HEK293T (cell line): Measurements from ENCODE around the gene TERF2IP.
A peak's percentile ranks its signal among the peaks of the same experiment; 100 is the strongest.

Experiments
- CTCF ChIA-PET: fragments of 350-600 bp; formaldehyde crosslinking; extraction: SDS; loops from one replicate; lab custom pipeline; 2021; ENCODE audit warnings: antibody characterized with exemption, inconsistent platforms; lab: Yijun Ruan, JAX
- POLR2A ChIA-PET: fragments of 350-600 bp; formaldehyde crosslinking; extraction: SDS; loops from one replicate; lab custom pipeline; 2020; ENCODE audit warnings: antibody characterized with exemption, inconsistent platforms; lab: Yijun Ruan, JAX
- DNase-seq: peaks from one replicate; pipeline ENCODE4 v3.0.0; 2012; ENCODE audit warnings: mixed read lengths; ENCODE audit errors: extremely low spot score
- ARNT ChIP-seq: fragments of 450-650 bp; IDR thresholded peaks from 2 replicates; pipeline ENCODE4 v1.6.1; 2017; ENCODE audit warnings: mild to moderate bottlenecking
- BHLHE40 ChIP-seq: fragments of 450-650 bp; IDR thresholded peaks from 2 replicates; pipeline ENCODE4 v1.6.1; 2016; ENCODE audit warnings: mild to moderate bottlenecking, moderate library complexity, borderline replicate concordance
- CTBP1 ChIP-seq: fragments of 450-650 bp; IDR thresholded peaks from 2 replicates; pipeline ENCODE4 v1.6.1; 2016; ENCODE audit warnings: borderline replicate concordance
- ELF4 ChIP-seq: fragments of 450-650 bp; IDR thresholded peaks from 2 replicates; pipeline ENCODE4 v1.6.1; 2017; ENCODE audit warnings: antibody characterized with exemption
- FOXA1 ChIP-seq: fragments of 450-650 bp; IDR thresholded peaks from 2 replicates; pipeline ENCODE4 v1.6.1; 2016; ENCODE audit warnings: mild to moderate bottlenecking
- FOXK2 ChIP-seq: fragments of 450-650 bp; IDR thresholded peaks from 2 replicates; pipeline ENCODE4 v1.6.1; 2016; ENCODE audit warnings: mild to moderate bottlenecking
- FOXM1 ChIP-seq: fragments of 450-650 bp; IDR thresholded peaks from 2 replicates; pipeline ENCODE4 v1.6.1; 2017; ENCODE audit warnings: mild to moderate bottlenecking, borderline replicate concordance
- HDGF ChIP-seq: fragments of 450-650 bp; IDR thresholded peaks from 2 replicates; pipeline ENCODE4 v1.6.1; 2017; ENCODE audit warnings: antibody characterized with exemption, borderline replicate concordance
- L3MBTL2 ChIP-seq: fragments of 450-650 bp; conservative IDR thresholded peaks from 2 replicates; pipeline ENCODE4 v1.6.1; 2016; ENCODE audit warnings: mild to moderate bottlenecking
- LEF1 ChIP-seq: fragments of 450-650 bp; IDR thresholded peaks from 2 replicates; pipeline ENCODE4 v1.6.1; 2017; ENCODE audit warnings: mild to moderate bottlenecking, borderline replicate concordance
- NFRKB ChIP-seq: fragments of 450-650 bp; IDR thresholded peaks from 2 replicates; pipeline ENCODE4 v1.6.1; 2016; ENCODE audit warnings: mild to moderate bottlenecking, moderate library complexity
- SP1 ChIP-seq: fragments of 450-650 bp; IDR thresholded peaks from 2 replicates; pipeline ENCODE4 v1.6.1; 2017
- SUZ12 ChIP-seq: fragments of 450-650 bp; IDR thresholded peaks from 2 replicates; pipeline ENCODE4 v1.6.1; 2016; ENCODE audit warnings: mild to moderate bottlenecking
- TARDBP ChIP-seq: fragments of 450-650 bp; IDR thresholded peaks from 2 replicates; pipeline ENCODE4 v1.6.1; 2016
- ZNF384 ChIP-seq: fragments of 450-650 bp; IDR thresholded peaks from 2 replicates; pipeline ENCODE4 v1.6.1; 2016
- TF ChIP-seq, protein P1 (sequence below): fragments of 450-650 bp; IDR thresholded peaks from 2 replicates; pipeline ENCODE4 v1.6.1; 2016

The TERF2IP gene

DNA sequence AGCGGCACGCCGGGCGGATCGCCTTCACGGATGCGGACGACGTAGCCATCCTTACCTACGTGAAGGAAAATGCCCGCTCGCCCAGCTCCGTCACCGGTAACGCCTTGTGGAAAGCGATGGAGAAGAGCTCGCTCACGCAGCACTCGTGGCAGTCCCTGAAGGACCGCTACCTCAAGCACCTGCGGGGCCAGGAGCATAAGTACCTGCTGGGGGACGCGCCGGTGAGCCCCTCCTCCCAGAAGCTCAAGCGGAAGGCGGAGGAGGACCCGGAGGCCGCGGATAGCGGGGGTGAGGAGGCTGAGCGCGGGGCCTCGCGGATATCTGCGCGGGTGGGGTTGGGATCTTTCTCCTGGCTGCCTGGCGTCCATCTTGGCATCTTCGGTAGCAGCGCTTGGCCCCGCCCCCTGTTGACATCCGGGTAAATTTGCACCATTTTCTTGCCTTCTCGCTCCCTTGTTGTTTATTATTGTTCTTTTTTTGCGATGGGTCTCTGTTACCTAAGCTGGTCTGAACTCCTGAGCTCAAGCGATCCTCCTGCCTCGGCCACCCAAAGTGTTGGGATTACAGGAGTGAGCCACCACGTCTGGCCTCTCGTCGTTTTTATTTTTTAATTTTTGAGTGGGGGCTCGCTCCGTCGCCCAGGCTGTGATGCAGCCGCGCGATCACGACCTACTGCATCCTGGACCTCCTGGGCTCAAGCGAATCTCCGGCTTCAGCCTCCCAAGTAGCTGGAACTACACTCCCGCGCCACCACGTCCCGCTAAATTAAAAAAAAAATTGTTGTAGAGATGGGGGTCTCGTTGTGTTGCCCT, 898 bp downstream of the TERF2IP start:
- no peak for TF ChIP-seq ELF4
- peak; percentile 91 for TF ChIP-seq FOXK2
- POLR2A ChIA-PET = interaction anchor here (1.0 to 3.0 kb wide), 26 partner anchors 8 to 398 kb away, joined by 3 to 32 read pairs (median 4); partner anchors contain the start of genes ADAT1, CFDP1, CHST6 and GABARAPL2
- DNase-seq = peak; percentile 74
- CTCF ChIA-PET = interaction anchor here (0.6 to 0.7 kb wide), 2 partner anchors 26 to 151 kb away, joined by 3 read pairs; partner anchors contain the start of gene ADAT1

DNA sequence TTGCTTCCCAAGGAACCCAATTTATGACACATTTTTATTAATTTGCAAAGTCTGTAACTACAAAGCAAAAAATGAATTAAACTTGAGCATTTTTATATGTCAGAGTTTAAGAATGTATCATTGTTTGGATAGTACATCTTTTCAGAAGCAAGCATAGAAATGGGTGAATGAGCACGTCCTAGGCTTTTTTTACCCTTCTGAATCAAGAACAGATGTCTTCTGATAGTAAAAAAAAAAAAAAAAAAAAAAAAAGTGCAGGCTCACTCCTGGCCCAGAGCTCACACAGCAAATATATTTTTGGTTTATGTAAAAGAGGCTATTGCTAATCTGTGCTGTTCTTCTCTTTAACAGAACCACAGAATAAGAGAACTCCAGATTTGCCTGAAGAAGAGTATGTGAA, 6.3 kb downstream of the TERF2IP start:
- ChIA-PET CTCF (interaction anchor here (0.7 kb wide), 1 partner anchor 288 kb away, joined by 5 read pairs; no protein-coding TSS in a partner anchor), POLR2A (no interaction called here)
- no peak for DNase-seq
- no peak for TF ChIP-seq ZNF384
- TF ChIP-seq LEF1 = no peak
- no peak for TF ChIP-seq CTBP1
- TF ChIP-seq SUZ12 = no peak
- no peak for TF ChIP-seq FOXM1
- no peak for TF ChIP-seq FOXK2
- no peak for TF ChIP-seq TARDBP
- TF ChIP-seq, protein P1, sequence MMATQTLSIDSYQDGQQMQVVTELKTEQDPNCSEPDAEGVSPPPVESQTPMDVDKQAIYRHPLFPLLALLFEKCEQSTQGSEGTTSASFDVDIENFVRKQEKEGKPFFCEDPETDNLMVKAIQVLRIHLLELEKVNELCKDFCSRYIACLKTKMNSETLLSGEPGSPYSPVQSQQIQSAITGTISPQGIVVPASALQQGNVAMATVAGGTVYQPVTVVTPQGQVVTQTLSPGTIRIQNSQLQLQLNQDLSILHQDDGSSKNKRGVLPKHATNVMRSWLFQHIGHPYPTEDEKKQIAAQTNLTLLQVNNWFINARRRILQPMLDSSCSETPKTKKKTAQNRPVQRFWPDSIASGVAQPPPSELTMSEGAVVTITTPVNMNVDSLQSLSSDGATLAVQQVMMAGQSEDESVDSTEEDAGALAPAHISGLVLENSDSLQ = no peak

DNA sequence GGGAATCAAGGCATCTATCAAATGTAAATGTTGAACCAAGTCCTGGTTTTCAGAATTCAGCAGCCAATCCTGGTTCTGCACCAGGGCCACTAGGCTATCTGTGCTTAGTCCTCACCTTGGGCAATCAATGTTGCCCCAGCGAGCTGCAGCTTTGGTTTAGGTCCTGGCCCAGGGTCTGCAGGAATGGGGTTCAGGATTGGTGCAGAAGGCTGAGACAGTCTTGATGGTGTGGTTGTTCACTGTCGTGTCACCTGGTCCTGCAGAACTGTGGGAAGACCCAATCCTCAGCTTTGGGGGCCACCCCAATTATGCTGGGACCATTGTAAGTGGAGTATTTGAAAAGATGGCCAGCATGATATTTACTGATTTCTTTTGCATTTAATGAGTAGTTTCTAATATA, 10.6 kb downstream of the TERF2IP start:
- no peak for DNase-seq
- TF ChIP-seq SUZ12 (no peak), FOXM1 (no peak), BHLHE40 (no peak)
- ChIA-PET POLR2A (interaction anchor here (1.6 kb wide), 1 partner anchor 10 kb away, joined by 7 read pairs; the partner anchor contains the start of genes KARS1 and TERF2IP), CTCF (no interaction called here)

DNA sequence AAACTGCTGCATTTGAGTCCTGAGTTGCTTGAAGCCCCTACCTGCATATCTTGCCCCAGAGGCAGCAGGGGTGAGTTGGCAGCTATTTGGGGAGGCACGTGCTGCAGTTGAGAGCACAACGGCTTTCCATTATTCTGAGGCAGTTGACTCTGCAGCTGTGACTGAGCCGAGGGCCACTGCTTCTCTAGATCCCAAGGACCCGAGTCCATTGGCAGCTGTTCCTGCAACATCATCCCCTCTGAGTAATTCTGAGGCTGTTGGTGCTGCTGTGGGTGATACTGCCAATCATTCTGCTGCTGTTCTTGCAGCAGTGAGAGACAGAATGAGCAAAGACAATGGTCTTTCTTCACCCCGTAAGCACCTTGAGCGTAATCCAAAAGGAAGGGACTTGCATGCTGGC, 12.7 kb downstream of the TERF2IP start:
- POLR2A ChIA-PET = no interaction called here
- CTCF ChIA-PET = interaction anchor here (1.2 kb wide), 1 partner anchor 103 kb away, joined by 3 read pairs; no protein-coding TSS in a partner anchor
- no peak for DNase-seq
- no peak for TF ChIP-seq FOXM1
- TF ChIP-seq FOXA1 = no peak
- TF ChIP-seq ZNF384 = no peak
- no peak for TF ChIP-seq HDGF
- TF ChIP-seq NFRKB = no peak
- no peak for TF ChIP-seq SUZ12
- TF ChIP-seq, protein P1 = no peak
- TF ChIP-seq BHLHE40 = no peak
- no peak for TF ChIP-seq FOXK2
- TF ChIP-seq L3MBTL2 = no peak
- no peak for TF ChIP-seq SP1
- no peak for TF ChIP-seq ELF4
- TF ChIP-seq LEF1 = no peak
- no peak for TF ChIP-seq TARDBP

DNA sequence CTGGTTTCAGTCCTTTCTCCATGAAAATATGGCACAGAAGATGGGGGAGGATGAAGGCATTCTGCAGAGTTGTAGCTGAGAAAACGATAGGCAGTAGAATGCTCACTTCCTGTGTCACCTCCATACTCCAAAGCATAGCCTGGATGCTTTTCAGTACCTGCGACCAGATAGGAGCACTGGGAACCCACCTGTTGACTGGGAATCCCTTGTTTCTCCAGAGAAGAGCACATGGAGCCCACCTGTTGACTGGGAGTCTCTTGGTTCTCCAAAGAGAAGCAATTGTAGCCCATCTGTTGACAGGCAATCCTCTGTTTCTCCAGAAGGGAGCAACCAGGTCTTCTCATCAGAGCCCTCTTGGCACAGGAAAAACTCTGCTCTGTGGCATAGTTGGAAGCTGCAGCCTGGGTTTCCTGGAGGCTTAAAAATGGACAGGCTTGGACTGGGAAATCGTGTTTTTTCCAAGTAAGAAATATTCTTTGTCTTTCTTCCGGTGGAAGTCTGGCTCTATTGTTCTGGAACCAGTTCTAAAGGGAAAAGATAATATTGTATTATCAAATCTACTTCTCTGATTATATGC, 13.2 kb downstream of the TERF2IP start:
- CTCF ChIA-PET = no interaction called here
- TF ChIP-seq NFRKB = no peak
- TF ChIP-seq SUZ12 = no peak
- TF ChIP-seq ELF4 = no peak
- TF ChIP-seq CTBP1 = no peak
- TF ChIP-seq SP1 = no peak
- no peak for TF ChIP-seq ARNT
- TF ChIP-seq, protein P1 = no peak
- no peak for TF ChIP-seq FOXM1
- no peak for TF ChIP-seq FOXK2
- no peak for TF ChIP-seq L3MBTL2
- TF ChIP-seq BHLHE40 = no peak
- TF ChIP-seq HDGF = no peak
- TF ChIP-seq ZNF384 = no peak
- TF ChIP-seq FOXA1 = no peak

DNA sequence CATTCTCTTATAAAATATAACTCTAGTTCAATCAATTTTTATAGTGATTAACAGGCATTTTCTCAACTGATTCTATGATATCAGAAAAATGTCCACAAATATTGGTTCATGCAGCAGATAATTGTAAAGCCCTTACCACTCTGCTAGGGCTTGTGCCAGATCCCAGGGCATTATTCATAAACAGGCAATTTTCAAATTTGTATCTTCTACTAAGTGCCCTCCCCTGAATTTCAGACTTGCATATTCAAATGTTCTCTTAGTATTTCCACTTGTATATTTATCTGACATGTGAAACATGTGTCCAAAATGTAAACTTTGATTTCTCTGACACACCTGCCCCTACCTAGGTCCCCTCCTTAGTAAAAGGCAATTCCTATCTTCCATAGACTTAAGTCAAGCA, 19.9 kb downstream of the TERF2IP start:
- DNase-seq = no peak
- ChIA-PET POLR2A (no interaction called here), CTCF (no interaction called here)
- TF ChIP-seq NFRKB = no peak
- no peak for TF ChIP-seq HDGF
- TF ChIP-seq SP1 = no peak
- no peak for TF ChIP-seq FOXK2
- no peak for TF ChIP-seq ARNT
- TF ChIP-seq FOXA1 = no peak
- no peak for TF ChIP-seq ELF4
- no peak for TF ChIP-seq FOXM1
- TF ChIP-seq L3MBTL2 = no peak
- TF ChIP-seq SUZ12 = no peak
- no peak for TF ChIP-seq LEF1

More for the DNA sequence above, 13.2 kb downstream of the TERF2IP start:
- POLR2A ChIA-PET = no interaction called here
- no peak for DNase-seq
